NCI-H2081 treated with DMSO at 0.1 percent for 48 hours (cell line): ENCODE results near the gene NXT2.
A peak's percentile ranks its signal among the peaks of the same experiment; 100 is the strongest.
"Not testable (repeated sequence)": the region's sequence is repeated elsewhere in the genome, so short reads cannot be mapped to it uniquely, and the experiment has no call there.

Experiments
- DNase-seq: peaks from one replicate; lab custom pipeline; 2025; lab: John Stamatoyannopoulos, UW

The NXT2 gene

DNA sequence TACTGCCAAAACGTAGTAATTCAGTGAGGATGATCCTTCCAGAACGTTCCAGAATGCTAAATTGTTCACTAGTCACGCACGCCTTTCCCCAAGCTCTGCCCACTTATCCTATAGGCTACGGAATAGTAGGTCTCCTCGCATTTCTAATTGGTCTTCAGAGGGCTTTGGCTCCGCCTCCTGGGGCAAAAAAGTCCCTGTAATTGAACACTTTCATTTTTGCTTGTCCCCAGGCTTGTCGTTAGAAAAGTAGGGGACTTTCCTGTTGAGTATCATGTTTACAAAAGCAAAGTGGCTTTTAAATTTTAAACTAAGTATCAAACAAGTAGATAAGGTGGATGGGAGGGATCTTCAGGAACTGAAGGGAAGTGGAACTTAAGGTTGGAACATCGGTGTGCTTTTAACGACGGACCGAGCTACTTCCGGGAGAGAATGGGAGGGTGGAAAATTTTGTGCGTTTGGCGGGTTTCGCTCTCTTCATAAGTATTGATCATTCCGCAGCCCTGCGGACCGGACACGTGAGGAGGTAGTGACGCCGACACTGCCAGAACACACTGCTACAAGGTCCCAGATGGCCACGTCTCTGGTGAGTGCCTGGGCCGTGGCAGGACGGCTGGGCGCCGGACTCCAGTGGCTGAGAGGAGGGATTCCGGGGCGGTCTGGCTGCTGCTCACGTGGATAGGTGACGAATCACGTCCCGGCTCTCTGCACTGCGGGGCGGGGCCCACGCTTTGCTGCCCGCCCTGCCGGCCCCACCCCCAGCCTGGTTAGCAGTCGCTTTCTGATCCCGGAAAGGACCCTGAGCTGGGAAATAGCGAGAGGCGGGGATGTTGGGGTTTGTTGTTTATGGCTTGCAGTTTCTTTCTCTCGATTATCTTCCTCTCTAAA is at the start of gene NXT2:
NXT2 (plus strand) TSS at position 406 of the 885 bp plus-strand sequence; CDS start at position 569, 163 bp downstream.
- DNase-seq = peak; percentile 75

DNA sequence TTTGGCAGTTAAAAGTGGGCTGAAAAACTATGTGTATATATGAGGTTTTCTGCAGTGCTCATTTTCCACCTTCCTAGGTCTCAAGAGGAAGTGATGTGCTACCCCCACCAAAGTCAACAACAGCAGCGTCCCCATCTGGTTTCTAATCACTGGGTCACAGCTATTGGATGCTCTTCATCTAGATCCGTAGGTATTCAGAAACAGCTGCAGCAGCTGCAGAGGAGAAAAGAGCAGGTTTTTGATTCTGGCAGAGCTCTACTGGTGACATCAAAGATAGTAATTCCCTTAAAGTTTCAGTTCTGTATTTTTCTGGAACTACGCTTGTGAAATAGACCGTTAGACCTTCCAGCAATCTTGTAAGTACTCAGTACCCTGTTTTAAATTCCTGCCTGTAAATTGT is 49.0 kb upstream of the NXT2 start:
- no peak for DNase-seq

GRCh38 chrX:109489174-109489573 is 47.5 kb upstream of the NXT2 start:
- no peak for DNase-seq

GRCh38 chrX:109498434-109498833 is 38.2 kb upstream of the NXT2 start:
- no peak for DNase-seq

DNA sequence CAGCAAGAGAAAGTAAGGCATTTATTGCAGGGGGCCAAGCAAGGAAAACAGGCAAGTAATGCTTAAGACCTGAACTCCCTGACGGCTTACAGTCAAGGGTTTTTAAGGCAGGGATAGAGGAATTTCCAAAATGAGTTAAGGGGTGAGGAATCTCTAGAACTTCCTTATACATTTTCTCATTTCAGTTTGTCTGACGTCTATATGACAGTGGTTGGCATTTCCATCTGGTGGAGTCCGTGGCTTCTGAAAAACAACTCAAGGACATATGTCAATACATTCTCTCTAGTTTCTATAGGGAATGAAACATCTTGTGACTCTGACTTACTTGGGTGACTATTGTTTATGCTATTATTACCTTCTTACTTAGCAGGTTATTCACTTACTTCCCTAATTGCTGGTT is 35.5 kb upstream of the NXT2 start:
- no peak for DNase-seq

GRCh38 chrX:109508915-109509314 is 27.7 kb upstream of the NXT2 start:
- no peak for DNase-seq

DNA sequence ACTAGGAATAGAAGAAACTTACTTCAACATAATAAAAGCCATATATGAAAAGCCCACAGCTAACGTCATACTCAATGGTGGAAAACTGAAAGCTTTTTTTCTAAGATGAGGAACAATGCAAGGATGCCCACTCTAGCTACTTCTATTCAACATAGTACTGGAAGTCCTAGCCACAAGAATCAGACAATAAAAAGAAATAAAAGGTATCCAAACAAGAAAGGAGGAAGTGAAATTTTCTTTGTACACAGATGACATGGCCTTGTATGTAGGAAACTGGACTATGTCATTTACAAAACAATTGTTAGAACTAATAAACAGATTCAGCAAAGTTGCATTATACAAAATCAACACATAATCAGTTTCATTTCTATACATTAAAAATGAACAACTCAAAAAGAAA is 25.5 kb upstream of the NXT2 start:
- DNase-seq = no peak

- DNase-seq = no peak
Observed at GRCh38 chrX:109519001-109519400, 17.6 kb upstream of the NXT2 start.

DNA sequence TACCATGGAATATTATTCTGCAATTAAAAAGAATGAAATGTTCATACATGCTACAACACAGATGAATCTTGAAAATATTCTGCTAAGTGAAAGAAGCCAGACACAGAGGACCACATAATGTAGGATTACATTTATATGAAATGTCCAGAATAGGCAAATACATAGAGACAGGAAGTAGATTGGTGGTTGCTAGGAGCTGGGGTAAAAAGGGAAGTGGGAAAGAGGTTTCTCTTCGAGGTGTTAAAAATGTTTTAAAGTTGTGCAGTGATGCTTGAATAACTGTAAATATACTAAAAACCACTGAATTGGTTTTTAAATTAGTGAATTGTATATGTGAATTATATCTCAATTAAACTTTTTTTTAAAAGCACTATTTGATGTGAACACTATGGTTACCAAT is 3.6 kb upstream of the NXT2 start:
- DNase-seq = no peak

DNA sequence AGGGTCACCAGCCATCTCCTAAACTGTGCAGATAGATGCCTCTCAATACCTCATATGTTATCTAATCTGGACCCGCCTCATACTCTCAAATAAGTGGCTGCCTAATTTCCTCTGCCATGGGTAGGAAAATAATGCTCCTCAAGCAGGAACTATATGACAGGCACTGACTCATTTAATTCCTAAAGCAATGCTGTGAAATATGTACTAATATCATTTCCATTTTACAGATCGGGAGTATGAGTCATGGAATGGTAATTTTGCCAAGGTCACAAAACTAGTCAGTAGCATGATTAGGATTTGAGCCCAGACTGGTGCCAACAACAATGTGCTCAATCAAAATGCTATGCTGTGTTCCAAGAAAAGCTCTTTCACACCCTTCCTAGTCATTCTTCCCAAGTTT is 3.0 kb upstream of the NXT2 start:
- no peak for DNase-seq

DNA sequence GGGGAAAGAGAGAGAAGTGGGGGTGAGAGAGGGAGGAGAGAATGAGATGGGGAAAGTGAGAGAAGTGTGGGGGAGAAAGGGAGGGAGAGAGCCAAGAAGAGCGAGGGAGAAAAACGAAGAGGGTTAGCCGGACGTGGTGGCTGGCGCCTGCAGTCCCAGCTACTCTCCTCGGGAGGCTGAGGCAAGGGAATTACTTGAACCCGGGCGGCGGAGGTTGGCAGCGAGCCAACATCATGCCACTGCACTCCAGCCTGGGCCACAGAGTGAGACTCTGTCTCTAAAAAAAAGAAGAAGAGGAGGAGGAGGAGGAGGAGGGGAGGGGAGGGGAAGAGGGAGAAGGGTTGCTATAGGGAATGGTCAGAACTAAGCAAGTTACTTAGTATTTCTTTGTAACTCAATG is 1.7 kb upstream of the NXT2 start:
- no peak for DNase-seq

DNA sequence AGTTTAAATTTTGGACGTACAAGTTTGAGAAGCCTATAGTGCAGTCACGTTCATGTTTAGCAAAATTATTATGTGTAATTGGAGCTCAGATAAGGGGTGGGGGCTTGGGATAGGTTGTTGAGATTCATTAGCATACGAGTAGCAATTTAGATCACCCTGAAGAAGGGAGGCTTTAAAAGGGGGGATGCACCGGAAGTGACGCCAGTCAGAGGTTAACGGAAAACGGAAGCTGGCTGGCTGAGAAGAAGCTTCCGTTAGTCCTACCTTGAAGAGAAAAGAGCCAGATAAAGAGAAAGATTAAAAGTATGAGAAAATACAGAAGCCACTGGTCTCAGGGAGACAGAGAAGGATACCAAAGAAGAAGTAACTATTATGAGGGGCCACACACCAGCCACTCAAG is 1.1 kb upstream of the NXT2 start:
- DNase-seq = peak; percentile 36

- no peak for DNase-seq
Observed at GRCh38 chrX:109537324-109537665, 651 bp downstream of the NXT2 start.

GRCh38 chrX:109539007-109539406 is 2.4 kb downstream of the NXT2 start:
- DNase-seq = not testable (repeated sequence)

- no peak for DNase-seq
Observed at GRCh38 chrX:109553862-109554261, 17.2 kb downstream of the NXT2 start.

DNA sequence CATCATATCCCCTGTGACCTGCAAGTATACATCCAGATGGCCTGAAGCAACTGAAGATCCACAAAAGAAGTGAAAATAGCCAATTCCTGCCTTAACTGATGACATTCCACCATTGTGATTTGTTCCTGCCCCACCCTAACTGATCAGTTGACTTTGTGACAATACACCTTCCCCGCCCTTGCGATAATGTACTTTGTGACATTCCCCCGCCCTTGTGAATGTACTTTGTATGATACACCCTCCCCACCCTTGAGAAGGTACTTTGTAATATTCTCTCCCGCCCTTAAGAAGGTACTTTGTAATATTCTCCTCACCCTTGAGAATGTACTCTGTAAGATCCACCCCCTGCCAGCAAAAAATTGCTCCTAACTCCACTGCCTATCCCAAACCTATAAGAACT is 39.4 kb downstream of the NXT2 start:
- DNase-seq = not testable (repeated sequence)

GRCh38 chrX:109577055-109577454 is 40.4 kb downstream of the NXT2 start:
- DNase-seq = no peak

DNA sequence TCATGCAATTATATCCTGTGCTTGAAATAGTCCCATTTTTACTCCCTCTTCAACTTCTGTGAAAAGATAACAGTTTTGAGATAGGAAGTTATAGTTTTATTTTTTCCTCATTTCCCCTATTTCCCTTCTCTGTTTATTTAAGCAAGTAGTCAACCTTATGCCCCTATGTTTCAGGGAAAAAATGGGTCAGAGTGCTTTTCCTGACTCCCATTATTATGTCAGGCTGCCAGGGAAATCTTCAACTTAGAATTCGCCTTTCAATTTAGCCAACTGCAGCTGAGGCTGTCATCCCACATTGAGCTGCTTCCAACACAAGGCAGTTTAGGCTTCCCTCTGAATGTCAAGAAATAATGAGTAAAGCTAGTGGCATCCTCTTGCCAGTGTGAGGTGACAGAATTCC is 42.3 kb downstream of the NXT2 start:
- DNase-seq = no peak

DNA sequence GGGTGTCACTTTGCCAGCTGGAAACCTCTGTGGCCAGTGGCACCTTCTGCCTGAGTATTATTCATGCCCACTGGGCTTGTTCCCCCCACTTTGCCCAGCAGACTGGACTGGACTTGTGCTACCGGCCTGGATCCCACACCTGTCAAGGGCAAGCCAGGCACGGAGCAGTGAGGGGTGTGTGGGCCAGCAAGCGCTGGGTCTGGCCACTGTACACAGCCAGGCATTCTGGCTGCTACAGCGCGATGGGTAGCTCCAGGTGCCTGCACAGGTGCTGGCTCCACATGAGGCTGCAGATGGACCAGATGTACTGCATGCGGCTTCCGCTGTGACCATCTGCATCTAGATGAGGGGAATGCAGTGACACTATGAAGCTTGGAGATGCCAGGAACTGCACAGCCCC is 48.8 kb downstream of the NXT2 start:
- no peak for DNase-seq

- DNase-seq = no peak
Observed at GRCh38 chrX:109590176-109590575, 53.5 kb downstream of the NXT2 start.
